Activated T-cell treated with anti-CD3 and anti-CD28 coated beads, Interleukin-2, amount 50 U/mL, for 1 hour (primary cell): ENCODE data around the gene ACSM6.
"Not testable (repeated sequence)": the region's sequence is repeated elsewhere in the genome, so short reads cannot be mapped to it uniquely, and the experiment has no call there.

Experiments used
- DNase-seq: peaks from one replicate; pipeline ENCODE4 v3.0.0-alpha.2; 2020

Gene ACSM6

DNA sequence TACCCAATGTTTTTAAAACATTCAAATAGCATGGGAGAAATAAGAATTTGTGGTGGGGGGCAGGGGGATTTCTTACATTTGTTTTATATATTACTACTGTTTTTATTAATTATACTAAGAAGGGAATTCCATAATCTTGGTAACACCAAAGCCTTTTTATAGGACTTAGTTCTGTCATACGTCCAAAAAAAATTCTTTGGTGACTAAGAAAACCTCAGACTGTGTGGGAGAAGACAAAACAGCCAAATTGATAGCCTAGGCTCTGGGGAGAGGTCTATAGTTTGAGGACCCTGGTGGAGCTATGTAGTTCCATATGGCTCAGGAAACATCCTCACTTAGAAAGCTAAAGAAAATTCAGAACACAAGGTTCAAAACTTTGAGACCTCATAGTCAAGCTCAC, 23.4 kb downstream of the ACSM6 start:
- DNase-seq, result no peak

DNA sequence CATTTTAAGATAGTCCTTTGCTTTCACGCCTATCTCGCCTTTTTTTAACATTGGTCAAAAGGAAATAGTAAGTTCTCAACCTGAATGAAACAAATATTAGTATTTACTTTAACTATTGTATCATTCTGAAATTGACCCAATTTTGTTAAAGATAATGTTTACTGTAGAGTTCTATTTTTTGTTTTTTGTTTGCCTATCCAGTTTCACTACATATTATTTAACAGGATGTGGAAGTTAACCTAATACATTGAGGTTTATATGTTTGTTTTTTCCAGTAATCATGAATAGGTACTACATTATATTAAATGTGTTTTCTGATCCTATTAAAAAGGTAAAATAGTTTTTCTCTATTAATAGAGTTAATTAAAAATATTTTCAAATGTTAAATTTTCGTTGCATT, 26.5 kb downstream of the ACSM6 start:
- no peak for DNase-seq

DNA sequence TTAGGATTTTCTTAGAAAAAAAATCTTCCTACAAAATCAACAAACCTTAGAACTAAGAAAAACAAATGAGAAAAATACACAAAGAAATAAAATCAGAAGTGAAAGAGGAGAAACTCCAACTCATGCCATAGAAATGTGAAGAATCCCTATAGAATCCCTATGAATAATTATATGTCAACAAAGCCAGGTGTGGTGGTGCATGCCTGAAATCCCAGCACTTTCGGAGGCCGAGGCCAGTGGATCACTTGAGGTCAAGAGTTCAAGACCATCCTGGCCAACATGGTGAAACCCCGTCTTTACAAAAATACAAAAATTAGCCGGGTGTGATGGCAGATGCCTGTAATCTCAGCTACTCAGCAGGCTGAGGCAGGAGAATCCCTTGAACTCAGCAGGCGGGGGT, 27.1 kb downstream of the ACSM6 start:
- no peak for DNase-seq

DNA sequence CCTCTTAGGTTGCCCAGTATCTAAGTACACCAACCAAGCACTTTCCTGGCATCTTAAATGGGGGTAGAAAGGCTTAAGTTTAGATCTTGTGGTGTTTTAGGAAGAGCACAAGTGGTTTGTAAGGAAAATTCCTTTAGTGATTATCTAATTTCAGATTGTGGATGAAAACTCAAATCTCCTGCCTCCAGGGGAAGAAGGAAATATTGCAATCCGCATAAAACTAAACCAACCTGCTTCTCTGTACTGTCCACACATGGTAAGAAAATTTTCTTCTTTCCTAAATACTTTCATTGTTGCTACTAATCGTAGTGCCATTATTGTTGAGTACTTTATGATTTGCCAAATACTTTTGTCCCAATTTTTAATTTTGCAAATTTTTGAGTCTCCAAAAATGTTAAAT, 31.1 kb downstream of the ACSM6 start:
- no peak for DNase-seq

DNA sequence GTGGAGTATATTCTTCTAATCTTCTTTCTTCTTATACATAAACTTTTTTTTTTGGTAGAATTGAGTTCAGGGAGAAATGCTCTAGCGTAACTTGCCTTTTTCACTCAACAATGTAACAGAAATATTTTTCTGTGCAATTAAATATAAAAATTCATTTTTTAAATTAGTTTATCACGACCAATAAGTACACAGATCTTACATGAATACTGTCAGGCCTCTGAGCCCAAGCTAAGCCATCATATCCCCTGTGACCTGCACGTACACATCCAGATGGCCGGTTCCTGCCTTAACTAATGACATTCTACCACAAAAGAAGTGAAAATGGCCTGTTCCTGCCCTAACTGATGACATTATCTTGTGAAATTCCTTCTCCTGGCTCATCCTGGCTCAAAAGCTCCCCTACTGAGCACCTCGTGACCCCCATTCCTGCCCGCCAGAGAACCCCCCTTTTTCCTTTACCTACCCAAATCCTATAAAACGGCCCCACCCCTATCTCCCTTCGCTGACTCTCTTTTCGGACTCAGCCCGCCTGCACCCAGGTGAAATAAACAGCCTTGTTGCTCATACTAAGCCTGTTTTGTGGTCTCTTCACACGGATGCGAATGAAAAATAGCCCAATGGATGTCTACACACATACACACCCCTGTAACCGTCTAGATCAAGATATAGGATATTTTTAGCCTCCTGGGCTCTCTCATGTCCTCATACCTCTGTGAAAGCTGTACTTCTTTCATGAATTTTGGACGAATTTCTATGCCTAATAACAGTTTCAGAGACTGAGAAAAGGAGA, 35.1 kb downstream of the ACSM6 start:
- DNase-seq, result not testable (repeated sequence)

DNA sequence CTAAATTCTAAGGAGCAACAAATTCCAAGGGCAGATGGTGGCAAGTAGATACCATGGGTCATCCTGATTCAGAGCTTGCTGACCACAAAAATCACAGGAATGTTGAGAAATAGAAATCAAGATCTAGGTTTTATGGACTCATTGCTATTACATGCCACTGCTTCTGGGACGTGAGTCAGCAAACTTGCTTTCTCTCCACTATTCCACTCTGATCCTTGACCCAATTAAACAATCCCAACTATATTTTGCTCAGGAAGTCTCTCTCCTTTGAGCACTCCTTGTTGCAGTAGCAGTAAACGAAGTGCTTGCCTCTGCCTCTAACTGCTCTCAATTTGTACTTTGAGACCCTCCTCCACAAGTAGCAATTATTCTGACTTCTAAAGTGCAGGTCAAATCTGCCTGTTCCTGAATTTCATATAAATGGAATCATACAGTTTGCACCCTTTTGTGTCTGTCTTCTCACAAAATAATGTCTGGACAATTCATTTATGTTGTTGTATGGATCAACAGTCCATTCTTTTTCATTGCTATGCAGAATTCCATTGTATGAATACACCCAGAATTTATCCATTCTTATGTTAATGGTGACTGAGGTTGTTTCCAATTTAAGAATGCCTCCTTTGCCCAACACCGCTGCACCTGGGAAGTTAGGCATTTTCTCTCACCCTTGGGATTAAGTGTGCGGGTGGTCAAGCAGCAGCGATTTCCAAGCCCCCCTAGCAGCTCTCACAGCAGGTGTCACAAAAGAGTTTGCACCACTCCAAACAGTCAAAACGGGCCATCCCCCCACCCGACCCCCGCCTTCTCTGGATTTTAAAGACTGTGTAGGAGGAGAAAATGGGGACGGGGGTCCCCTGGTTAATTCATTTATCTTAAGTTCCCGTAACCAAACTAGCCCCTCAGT, 35.9 kb downstream of the ACSM6 start:
- no peak for DNase-seq

DNA sequence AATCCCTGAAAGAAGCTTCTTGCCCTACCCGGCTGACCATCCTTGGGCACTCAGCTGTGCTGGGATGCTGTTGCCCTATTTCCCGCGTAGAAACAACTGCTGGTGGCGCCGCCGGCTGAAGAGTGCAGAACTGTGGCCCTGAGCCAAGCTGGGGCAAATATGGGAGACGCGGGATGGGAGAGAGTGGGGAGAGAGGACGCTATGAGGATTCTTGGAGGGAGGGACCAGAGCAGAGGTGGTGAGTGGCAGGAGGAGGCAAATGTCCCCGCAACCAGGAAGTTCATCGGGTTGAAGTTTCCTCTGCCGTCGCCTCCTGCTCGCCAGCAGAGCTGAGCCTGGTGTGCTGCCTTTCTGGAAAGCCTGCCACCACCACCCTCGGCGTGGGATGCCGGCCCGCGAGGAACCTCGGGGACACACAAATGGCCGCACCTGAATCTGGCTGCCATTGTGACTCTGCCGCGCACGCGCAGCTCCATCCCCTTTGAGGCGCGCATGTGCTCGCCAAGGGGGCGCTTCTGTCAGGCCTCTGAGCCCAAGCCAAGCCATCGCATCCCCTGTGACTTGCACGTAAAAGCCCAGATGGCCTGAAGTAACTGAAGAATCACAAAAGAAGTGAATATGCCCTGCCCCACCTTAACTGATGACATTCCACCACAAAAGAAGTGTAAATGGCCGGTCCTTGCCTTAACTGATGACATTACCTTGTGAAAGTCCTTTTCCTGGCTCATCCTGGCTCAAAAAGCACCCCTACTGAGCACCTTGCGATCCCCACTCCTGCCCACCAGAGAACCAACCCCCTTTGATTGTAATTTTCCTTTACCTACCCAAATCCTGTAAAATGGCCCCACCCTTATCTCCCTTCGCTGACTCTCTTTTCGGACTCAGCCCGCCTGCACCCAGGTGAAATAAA, 36.9 kb downstream of the ACSM6 start:
- peak; percentile 55 for DNase-seq

DNA sequence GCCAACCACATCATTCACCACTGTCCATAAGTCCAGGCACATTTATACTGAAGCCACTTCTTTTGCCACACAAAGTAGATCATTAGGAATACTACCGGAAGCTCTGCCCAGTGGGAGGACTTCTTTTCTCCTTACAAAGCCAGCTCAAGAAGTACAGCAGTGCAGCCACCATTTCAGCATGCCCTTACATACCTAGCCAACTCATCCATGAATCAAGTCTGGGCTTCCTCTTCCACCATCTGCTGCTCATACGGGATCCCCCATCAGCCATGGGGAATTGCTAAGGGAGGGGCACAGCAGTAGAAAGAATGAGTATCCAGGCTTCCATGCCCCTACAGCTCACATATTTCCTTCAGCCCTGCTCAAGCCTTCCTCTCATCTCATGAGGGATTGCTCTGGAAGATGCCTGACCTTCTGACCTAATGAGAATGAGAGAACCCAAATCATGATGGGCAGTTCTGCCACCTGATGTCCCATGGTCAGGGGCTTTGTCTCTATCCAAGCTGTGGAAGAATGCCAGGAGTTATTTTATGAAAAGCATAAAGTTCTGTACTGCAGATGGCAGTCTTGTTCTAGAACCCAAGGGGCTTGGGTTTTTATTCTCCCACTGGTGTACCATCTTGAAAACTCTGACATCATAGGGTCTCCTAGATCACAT, 39.5 kb downstream of the ACSM6 start:
- no peak for DNase-seq

DNA sequence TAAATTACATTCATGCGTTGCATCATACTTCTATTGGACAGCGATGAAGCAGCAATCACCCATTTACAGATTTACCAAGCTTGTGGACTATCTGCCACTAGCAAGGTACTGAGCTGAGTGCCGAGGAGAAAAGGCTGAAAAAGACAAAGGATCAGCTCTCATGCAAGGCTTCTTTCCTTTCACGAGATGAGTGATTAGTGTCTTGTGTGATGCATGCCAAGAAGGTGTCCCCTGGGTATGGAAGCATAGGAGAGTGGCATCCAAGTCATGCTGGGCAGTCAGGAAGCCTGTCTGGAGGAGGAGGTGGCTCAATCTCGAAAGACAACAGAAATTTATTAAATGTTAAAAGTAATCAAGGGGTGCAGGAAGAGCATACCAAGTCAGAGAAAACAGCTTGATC, 40.9 kb downstream of the ACSM6 start:
- DNase-seq, result no peak

DNA sequence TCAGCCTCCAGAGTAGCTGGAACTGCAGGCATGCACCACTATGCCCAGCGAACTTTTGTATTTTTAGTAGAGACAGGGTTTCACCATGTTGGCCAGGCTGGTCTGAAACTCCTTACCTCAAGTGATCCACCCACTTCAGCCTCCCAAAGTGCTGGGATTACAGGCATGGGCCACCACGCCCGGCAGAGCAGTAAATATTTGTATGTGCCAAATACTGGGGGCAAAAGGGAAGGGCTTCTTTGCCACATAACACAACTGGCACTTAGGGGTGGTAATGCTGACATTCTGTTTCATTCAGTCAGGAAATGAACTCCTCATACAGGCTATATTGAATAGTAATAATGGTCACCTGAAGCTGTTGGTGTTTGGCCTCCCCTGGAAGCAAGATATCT, 41.6 kb downstream of the ACSM6 start:
- no peak for DNase-seq

DNA sequence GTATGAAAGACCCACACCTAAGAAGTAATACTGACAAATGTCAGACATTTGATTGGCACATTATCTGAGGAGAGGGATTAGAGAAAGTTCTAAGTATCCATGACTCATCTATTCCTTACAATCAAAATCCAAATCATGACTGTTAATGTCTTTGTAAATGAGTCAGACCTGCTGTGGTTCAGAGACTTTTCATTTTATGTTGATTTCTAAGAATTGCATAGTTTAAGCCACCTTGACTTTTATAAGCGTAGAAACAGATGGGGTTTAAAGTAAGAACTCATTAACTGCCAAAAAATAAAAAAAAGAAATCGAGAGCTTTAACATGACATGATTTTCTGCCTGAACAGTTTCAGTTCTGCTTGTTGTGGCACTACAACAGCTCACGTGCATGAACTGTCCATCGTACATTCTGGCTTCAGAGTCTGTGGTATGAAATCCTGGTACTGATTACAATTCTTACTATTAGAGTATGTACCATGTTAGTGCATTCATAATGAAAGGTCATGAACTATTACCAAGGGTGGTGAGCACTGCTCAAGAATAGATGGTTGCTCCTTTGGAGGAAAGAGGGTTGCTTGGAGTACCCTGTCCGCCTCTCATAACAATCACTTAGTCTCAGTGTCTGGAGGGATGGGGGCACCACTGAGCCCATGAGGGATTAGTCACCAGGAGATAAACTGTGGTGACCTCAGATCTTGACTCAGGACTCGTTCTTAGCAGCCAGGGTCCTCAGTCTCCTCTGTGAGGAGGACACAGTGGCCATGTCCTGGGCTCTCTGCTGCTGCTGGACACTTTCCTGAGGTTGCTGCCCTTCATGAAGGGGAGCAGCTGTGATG, 42.2 kb downstream of the ACSM6 start:
- DNase-seq, result no peak

DNA sequence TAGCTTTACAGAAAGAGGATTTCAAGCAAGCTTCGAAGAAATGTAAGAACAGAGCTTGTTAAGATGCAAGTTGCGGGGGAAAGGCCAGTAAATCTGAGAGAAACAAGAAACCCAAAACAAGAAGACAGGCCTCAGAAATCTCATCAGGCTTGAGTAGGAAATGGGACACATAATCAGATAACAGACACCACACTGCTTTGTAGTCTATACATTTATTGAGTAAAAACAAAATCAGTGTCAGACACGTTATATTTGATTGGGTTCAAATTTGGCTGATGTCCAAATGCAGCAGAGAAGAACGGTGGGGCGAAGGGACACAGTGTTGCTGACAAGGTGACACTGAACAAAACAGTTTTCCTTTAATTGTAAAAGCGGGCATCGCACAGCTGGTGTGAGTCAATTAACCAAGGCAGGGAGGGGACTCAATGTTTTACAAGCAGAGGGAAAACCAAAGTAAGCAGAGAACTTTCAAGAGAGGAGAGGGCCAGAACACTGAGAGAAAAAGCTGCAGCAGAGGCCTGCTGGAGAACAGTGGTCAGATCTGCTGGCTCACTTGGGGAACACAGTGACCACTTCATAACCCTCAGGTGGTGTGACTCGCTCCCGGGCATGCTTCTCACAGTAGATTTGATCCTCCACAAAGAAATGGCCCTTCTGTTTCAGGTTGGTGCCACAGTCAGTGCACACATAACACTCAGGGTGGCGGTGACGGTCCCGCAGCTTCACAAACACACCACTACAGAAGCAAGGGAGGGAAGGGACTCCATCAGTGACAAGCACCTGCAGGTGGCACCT, 43.5 kb downstream of the ACSM6 start:
- DNase-seq, result no peak

DNA sequence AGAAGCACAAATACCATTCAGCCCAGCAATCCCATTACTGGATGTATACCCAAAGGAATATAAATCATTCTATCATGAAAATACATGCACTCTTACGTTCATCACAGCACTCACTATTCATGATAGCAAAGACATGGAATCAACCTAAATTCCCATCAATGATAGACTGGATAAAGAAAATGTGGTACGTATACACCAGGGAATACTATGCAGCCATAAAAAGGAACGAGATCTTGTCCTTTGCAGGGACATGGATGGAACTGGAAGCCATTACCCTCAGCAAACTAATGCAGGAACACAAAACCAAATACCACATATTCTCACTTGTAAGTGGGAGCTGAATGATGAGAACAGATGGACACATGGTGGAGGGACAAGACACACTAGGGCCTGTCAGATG, 46.1 kb downstream of the ACSM6 start:
- not testable (repeated sequence) for DNase-seq

DNA sequence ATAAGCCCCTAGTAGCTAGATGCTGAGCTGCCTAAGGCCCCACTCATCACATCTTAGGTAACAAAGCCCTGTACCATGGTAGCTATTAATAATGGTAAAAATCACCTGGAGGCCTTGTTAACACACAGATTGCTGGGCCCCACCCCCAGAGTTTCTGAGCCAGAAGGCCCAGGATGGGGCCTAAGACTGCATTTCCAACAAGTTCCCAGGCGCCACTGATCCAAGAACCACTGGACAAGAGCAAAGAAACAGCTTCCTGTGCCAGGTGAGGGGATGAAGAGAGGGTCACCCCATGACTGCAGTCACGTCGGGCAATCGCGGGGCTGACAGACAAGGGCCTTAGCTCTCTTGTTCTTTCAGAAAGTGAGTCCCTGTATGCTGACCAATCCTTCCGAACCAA, 46.8 kb downstream of the ACSM6 start:
- DNase-seq, result no peak

DNA sequence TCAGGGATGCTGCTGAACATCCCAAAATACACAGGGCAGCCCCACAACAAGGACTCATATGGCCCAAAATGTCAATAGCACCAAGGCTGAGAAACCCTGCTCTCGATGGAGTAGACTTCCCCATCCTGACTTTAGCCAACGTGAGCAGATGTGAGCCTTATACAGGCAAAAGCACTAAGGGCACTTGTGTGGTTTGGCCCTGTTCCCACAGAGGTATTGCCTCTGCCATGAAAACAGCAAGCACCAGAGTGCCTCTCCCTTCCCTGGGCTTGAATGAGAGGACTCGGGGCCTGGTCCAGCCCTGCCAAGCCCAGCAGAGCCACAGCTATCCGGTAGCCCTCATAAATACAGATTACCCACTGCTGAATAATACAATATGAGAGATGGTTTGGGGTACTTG, 47.5 kb downstream of the ACSM6 start:
- DNase-seq, result no peak

DNA sequence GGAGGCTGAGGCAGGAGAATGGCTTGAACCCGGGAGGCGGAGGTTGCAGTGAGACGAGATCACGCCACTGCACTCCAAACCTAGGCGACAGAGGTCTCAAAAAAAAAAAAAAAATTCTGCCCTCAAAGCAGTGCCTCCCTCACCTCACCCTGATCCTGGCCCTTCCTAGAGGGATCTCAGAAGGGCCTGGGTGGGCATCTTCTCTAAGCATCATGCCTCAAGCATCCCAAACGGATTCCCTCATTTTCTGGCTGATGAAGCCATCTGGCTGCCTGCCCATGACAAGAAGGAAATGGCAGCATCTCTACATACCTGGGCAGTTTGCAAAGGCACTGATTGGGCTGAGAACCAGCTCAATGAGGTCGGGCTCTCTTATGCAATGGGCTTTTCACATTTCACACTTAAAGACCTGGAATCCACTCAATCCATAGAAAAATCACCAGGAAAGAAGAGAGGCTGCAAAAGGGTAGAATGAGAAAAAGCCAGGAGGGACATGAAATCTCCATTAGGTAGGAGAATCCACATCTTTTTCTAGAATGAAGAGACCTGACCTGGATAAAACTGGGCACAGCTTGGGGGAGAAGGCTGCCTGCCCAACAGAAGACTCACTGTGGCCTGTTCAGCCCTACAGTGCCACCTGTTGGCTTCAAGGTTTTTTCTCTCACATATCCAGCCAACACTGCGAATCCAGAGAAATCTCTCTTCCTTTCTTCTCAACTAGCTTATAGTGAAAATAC, 48.7 kb downstream of the ACSM6 start:
- no peak for DNase-seq

DNA sequence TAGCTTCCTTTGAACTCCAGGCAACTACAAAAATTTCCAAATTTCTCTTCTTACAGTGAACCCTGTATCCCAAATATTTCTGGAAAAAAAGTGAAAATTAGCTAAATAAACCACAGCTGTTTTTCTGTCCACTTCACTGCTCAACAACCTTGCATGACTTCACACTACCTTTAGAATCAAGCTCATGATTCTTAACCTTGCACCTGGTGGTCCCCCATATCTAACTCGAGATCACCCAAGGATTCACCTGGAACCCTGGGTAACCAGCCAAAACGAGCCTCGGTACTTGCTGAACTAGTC, 49.2 kb downstream of the ACSM6 start:
- DNase-seq, result no peak

DNA sequence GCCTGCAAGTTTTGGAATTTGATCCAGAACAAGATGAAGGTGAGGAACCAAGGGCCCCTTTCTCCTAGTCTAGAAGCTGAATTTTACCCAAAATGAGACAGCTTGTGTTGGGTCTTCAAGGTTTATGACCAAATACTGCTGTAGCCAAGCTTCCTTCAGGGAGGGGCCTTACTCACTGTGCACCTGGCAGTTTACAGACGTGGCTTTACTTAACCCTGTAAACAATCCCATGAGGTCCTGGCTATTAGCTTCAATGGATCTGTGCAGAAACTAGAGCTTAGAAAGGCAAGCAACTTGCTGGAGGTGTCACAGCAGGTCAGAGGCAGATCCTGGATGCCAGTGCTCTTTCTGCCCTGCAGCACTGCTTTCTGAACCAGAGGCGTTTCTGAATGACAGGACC, 50.1 kb downstream of the ACSM6 start:
- DNase-seq, result no peak

DNA sequence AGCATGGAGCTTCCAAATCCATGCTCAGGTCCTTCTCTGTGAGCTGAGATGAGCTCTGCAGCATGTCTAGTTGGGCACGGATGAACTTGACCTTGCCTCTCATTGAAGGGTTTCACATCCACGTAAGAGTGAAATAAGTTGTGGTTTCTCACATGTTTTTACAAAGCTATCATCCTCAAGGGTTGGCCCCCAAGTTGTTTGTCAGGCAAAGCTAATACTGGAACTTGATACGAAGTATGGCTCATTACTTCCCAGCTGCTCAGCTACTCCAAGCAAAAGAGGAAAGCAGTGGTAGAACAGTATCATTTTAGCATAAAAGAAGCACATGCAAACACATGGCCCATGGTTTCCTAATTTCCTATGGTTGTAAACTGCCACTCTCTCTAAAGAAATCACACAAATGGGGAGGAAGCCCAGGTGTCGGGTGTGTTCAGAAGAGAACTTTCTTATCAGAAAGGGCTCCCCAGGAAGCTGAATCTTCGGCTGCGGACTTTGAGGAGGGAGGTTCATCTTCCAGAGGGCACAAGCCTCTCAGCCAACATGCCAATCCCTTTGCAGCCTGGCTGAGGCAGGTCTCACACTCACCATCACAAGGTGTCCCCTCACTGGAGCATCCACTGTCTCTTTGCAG, 51.5 kb downstream of the ACSM6 start:
- DNase-seq, result no peak

DNA sequence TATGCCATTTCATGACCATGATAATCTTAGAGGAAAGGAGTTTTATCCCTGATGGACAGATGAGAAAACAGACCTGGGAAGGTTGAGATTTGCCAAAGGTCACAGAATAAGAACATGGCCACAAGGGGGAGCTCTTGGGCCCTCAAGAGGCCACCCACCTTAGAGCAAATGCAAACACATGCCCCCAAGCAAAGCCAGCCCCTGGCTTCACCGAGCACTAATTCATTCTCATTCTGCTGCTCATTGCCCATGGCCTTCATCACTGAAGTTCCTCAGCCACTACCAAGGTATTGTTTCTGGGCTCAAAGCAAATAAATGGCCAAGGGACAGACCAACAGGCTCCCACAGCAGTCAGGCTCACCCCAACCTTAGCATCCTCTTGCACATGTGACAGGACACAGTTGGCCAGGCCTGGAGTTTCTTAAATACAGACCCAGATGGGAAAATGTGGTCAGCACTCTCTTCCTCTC, 52.6 kb downstream of the ACSM6 start:
- DNase-seq, result peak; percentile 43
